GM21737 (cell line): ENCODE measurements around the gene TRAF7.
"Not testable (repeated sequence)": the region's sequence is repeated elsewhere in the genome, so short reads cannot be mapped to it uniquely, and the experiment has no call there.

Source experiments
- ATAC-seq: cut with Tn5 transposase; IDR thresholded peaks from one replicate; pipeline ENCODE4 v1.9.1; 2021; ENCODE audit warnings: mild to moderate bottlenecking, moderate library complexity; ENCODE audit not compliant: unreplicated experiment

Gene TRAF7

GRCh38 chr16:2121853-2122252, 33.7 kb upstream of the TRAF7 start:
- no peak for ATAC-seq

GRCh38 chr16:2122429-2122828, 33.2 kb upstream of the TRAF7 start:
- no peak for ATAC-seq

- not testable (repeated sequence) for ATAC-seq
These were observed 32.5 kb upstream of the TRAF7 start for GRCh38 chr16:2122934-2123683.

GRCh38 chr16:2123706-2124376, 31.7 kb upstream of the TRAF7 start:
- ATAC-seq = not testable (repeated sequence)

DNA sequence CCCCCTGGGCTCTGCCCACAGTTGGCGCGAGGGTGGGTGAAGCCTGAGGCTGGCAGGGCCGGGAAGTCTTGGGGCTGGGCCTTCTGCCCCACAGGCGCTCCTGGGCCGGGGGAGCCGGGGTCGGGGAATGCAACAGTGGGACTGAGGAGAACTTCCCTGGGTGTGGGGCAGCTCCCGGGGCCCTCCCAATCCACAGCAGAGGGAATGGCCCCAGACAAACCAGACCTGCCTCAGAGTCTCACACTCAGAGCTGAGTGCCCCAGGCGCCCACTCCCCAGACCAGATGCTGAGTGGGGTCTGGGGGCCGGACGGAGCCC, 31.2 kb upstream of the TRAF7 start:
- not testable (repeated sequence) for ATAC-seq

DNA sequence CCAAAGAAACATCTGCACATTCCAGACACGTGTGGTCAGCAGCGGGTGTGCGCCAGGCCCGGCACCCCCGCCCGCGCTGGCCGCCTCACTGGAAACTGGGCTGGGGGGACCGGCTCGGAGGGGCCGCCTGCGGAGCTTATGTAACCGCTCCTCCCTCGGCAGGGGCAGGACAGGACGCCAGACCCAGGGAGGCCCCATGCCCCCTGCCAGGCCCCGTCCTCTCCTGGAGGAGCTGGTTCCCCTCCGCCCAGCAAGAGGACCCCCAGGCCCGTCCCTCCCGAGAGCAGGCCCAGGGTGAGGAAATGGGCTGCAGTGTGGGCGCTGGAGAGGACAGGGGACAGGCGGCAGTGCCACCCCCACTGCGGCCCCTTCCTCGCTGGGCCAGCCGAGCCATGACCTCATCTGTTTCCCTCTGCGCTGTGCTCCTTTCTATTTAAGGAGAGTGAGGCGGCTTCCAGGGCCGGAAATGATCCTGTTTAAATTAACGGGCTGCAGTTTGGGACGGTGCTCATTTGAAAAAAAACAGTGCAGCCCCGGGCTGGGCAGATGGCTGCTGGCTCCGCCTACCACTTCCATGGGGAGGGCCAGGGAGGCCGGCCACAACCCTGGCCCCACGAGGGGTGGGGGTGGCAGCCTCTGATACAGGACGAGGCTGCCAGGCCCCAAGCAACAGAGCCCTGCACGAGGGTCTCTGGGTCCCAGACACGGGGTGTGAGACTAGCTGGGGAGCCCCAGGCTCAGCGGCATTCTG, 30.7 kb upstream of the TRAF7 start:
- not testable (repeated sequence) for ATAC-seq

DNA sequence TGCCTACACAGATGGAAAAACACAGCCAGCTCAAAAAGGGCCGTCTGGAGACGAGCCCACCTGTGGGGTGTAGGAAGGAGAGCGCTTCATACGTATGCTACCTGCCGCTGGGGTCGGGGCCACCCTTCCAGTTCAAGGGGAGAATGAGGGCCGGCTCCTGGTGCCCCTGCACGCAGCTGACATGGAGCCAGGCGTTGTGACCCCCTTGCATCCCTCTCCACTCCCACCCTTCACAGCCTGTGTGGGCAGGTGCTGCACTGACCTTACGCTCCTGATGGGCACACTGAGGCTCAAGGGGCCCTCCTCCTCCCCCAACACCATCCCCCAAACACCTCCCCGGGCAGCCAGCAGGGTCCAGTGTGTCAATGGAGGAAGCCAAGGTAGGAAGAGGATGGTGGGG, 30.0 kb upstream of the TRAF7 start:
- ATAC-seq = not testable (repeated sequence)

- not testable (repeated sequence) for ATAC-seq
These were observed 29.3 kb upstream of the TRAF7 start for GRCh38 chr16:2126161-2126743.

GRCh38 chr16:2126928-2127556, 28.5 kb upstream of the TRAF7 start:
- ATAC-seq = not testable (repeated sequence)

GRCh38 chr16:2127630-2128280, 27.8 kb upstream of the TRAF7 start:
- not testable (repeated sequence) for ATAC-seq

DNA sequence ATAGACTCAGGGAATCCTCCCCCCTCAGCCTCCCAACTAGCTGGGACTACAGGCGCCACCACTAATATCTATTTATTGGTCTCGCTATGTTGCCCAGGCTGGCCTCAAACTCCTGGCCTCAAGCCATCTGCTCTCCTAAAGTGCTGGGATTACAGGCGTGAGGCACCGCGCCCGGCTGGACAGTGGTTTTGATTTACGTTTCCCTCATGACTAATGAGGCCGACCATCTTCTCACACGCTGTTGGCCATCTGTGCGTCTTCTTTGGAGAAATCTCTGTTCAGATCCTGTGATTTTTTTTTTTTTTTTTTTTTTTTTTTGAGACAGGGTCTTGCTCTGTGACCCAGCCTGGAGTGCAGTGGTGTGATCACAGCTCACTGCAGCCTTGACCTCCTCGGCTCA, 26.3 kb upstream of the TRAF7 start:
- ATAC-seq = not testable (repeated sequence)

- ATAC-seq = not testable (repeated sequence)
These were observed 25.6 kb upstream of the TRAF7 start for GRCh38 chr16:2129890-2130447.

DNA sequence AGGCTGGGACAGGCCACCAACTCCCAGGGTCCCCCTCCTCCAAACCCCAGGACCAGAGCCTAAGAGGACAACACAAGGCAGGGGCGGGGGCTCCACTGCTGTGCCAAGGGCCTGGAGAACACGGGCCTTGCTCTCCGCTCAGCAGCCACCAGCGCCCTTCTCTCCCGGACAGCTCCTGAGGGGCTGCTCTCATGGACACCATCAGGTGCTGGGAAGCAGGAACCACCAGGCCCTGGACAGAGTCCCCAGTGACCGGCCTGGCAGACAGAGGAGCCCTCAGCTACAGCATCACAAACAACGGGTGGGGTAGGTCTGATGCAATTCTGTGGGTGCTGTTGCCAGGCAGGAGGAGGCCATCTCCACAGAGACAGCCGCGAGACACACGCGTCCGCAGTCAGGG, 21.8 kb upstream of the TRAF7 start:
- ATAC-seq = not testable (repeated sequence)

DNA sequence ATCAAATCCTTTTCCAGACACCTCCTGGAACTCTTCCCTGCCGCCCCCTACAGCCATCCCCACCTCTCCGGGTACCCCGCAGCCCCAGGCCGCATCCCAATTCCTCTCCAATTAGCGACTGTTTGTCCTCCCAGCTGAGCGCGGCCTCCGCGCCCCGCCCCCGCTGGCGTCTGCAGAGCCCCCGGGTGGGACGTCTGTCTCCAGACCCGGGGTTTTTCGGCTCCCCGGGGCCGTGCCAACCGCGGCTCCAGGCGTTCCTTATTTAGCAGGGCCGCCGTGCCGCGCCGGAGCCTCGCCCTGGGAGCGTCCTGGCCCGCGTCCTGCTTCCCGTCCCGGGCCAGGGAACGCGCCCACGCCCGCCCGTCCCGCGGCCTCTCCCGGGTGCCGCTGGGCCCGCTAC, 20.5 kb upstream of the TRAF7 start:
- ATAC-seq = not testable (repeated sequence)

DNA sequence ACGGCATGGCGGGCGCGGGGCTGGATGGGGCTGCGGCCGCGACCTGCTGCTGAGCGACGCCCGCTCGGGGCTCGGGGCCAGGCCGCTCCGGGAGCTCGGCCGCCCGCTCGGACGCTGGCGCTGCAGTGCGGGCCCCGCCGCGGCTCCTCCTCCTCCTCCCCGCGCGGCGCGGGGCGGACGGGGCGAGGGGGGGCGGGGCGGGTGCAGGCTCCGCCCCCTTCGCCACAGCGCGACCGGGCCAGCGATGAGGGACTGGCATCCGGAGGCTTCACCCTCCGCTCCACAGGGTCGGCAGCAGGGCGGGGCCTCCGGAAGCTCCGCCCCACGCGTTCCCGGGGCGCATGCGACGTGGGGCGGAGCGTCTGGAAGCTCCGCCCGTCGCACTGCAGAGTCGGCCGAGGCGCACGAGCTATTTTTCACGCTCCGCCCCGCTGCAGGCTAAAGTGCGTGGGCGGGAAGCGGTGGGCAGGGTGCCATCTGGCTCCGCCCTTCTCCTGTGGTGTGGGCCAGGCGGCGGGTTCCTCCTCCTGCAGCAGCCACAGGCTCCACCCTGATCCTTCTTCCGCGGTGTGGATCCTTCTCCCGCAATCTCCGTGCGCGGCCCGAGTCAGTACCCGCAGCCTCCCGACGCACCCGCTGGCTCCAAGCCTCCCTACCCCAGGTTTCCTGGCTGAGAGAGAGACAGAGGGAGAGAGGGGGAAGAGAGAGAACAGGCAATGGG, 19.7 kb upstream of the TRAF7 start, which contains the start of gene PKD1:
PKD1 (minus strand) TSS at position 129 of the 721 bp plus-strand sequence. CDS start 209 bp downstream, outside the sequence.
- ATAC-seq = not testable (repeated sequence)

DNA sequence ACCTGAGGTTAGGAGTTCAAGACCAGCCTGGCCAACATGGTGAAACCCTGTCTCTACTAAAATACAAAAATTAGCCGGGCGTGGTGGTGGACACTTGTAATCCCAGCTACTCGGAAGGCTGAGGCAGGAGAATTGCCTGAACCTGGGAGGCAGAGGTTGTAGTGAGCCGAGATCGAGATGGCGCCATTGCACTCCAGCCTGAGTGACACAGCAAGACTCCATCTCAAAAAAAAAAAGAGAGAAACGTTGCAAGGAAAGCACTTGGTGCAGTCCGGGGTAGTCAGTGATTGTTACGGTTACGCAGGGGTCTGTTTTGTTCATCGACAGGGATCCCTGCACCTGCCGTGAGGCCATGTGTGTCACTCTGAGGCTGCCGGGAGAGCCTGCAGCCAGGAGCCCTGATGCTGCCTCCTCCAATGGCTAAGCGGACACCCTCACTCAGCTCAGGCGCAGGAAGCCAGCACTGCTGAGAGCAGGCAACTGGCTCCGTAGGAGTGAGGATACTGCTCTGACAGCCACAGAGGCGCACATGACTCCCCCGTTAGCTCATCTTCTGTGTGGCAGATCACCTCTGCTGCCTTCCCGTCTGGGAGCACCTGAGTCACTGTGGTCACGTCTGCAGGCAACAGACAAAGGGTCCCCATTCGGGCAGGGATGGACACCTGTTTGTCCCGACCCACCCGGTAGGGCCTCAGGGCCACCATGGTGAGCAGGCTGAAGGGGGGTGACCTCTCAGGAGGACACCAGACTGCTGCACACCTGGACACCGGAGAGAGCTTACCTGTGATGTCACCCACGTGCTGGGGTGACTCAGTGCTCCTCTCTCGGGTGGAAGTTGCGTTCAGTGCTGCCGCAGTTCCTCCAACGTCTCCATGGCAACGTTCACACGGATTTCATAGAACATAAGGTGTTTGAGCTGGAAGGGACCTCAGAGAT, 12.4 kb upstream of the TRAF7 start:
- ATAC-seq = no peak

- ATAC-seq = no peak
These were observed 11.6 kb upstream of the TRAF7 start for GRCh38 chr16:2143878-2144485.

DNA sequence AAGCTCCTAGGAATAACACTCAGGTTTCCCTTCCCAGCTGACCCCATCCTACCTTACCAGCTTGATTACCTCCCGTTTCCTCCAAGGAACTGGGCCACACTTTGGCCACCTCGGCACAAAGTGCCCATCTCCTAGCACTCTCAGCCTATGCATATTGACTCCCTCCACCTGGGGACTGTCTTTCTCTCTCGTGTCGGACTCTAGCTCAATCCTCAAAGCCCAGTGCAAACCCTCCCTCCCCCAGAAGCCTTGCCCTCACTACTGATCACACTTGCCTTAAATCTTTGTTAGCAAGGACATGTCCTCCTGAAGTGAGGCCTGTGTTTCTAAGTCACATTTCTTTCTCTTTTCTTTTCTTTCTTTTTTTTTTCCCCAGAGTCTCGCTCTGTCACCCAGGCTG, 9.7 kb upstream of the TRAF7 start:
- no peak for ATAC-seq
